ENCODE results near the gene DYNC1H1. TPM values are rescaled to one million over a fixed set of nuclear protein-coding genes. Genes with fewer than 3 reads are reported as not detected.
"Not testable (repeated sequence)": the region's sequence is repeated elsewhere in the genome, so short reads cannot be mapped to it uniquely, and the experiment has no call there.

DYNC1H1 gene
- total and polyA plus RNA-seq, 10 donors, result 65.9 to 446 (median 351) TPM

- H3K36me3 ChIP-seq, result peaks cover 0 to 100% (median 83%) of the 10 kb centered on the region in 6 donors
- WGBS, 5 donors, result 88 to 93% (median 89%) methylated on average over 10 of the region's 10 CpGs
- no peaks in the 10 kb centered on the region for H3K9me3 ChIP-seq
- H3K27me3 ChIP-seq (replicated peaks in 1 of 7), result no peaks in the 10 kb centered on the region
- H3K4me1 ChIP-seq, result peaks cover 0 to 15% (median 7%) of the 10 kb centered on the region in 6 donors
- intact Hi-C loops (cut with DNase I; ENCODE audit: low total_unique reads), result no loop called here
- H3K4me3 ChIP-seq, result no peak overlapping the region
- no peak for DNase-seq
- peak overlapping the region in 3 of 8 donors; percentile 5 to 51 (median 16) for H3K27ac ChIP-seq
- no peak for TF ChIP-seq POLR2A (IDR thresholded peaks at IDR 0.05)
- TF ChIP-seq, protein P1, sequence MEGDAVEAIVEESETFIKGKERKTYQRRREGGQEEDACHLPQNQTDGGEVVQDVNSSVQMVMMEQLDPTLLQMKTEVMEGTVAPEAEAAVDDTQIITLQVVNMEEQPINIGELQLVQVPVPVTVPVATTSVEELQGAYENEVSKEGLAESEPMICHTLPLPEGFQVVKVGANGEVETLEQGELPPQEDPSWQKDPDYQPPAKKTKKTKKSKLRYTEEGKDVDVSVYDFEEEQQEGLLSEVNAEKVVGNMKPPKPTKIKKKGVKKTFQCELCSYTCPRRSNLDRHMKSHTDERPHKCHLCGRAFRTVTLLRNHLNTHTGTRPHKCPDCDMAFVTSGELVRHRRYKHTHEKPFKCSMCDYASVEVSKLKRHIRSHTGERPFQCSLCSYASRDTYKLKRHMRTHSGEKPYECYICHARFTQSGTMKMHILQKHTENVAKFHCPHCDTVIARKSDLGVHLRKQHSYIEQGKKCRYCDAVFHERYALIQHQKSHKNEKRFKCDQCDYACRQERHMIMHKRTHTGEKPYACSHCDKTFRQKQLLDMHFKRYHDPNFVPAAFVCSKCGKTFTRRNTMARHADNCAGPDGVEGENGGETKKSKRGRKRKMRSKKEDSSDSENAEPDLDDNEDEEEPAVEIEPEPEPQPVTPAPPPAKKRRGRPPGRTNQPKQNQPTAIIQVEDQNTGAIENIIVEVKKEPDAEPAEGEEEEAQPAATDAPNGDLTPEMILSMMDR (IDR thresholded peaks at IDR 0.05 in 8 of 11, conservative IDR thresholded peaks at IDR 0.05 in 3 of 11), result no peak
- TF ChIP-seq POLR2AphosphoS5 (IDR thresholded peaks at IDR 0.05), result no peak
Measured at GRCh38 chr14:101980251-101980650, 15.9 kb downstream of the DYNC1H1 start.

GRCh38 chr14:101980700-101981099 is 16.3 kb downstream of the DYNC1H1 start:
- no peak overlapping the region for H3K4me3 ChIP-seq
- TF ChIP-seq POLR2A (IDR thresholded peaks at IDR 0.05) (no peak), POLR2AphosphoS5 (IDR thresholded peaks at IDR 0.05) (no peak)
- TF ChIP-seq, protein P1 (IDR thresholded peaks at IDR 0.05 in 8 of 11, conservative IDR thresholded peaks at IDR 0.05 in 3 of 11), result no peak
- peaks cover 0 to 13% (median 7%) of the 10 kb centered on the region in 6 donors for H3K4me1 ChIP-seq
- H3K9me3 ChIP-seq, result no peaks in the 10 kb centered on the region
- H3K27me3 ChIP-seq (replicated peaks in 1 of 7), result no peaks in the 10 kb centered on the region
- H3K36me3 ChIP-seq, result peaks cover 0 to 100% (median 86%) of the 10 kb centered on the region in 6 donors
- 25 to 50% (median 46%) methylated on average over 2 of the region's 2 CpGs for WGBS, 5 donors
- peak overlapping the region in 4 of 8 donors; percentile 4 to 51 (median 10) for H3K27ac ChIP-seq
- intact Hi-C loops (cut with DNase I; ENCODE audit: low total_unique reads), result no loop called here
- DNase-seq, result no peak

GRCh38 chr14:101982621-101983020 is 18.2 kb downstream of the DYNC1H1 start:
- Histone ChIP-seq H3K9me3 (no peaks in the 10 kb centered on the region), H3K27me3 (replicated peaks in 1 of 7) (no peaks in the 10 kb centered on the region), H3K4me1 (peaks cover 0 to 13% (median 7%) of the 10 kb centered on the region in 6 donors), H3K4me3 (no peak overlapping the region), H3K27ac (no peak overlapping the region), H3K36me3 (peaks cover 0 to 100% (median 89%) of the 10 kb centered on the region in 6 donors)
- WGBS, 5 donors, result 84 to 95% (median 92%) methylated on average over 6 of the region's 6 CpGs
- TF ChIP-seq POLR2AphosphoS5 (IDR thresholded peaks at IDR 0.05) (no peak), POLR2A (IDR thresholded peaks at IDR 0.05) (no peak)
- TF ChIP-seq, protein P1 (IDR thresholded peaks at IDR 0.05 in 8 of 11, conservative IDR thresholded peaks at IDR 0.05 in 3 of 11), result no peak
- intact Hi-C loops (cut with DNase I; ENCODE audit: low total_unique reads), result no loop called here
- no peak for DNase-seq

- H3K4me3 ChIP-seq; DNase-seq; H3K9me3 ChIP-seq; intact Hi-C loops (cut with DNase I; ENCODE audit: low total_unique reads); H3K27ac ChIP-seq; H3K27me3 ChIP-seq (replicated peaks in 1 of 7): not testable (repeated sequence)
- peaks cover 6 to 100% (median 95%) of the 10 kb centered on the region in 6 donors for H3K36me3 ChIP-seq
- peaks cover 0 to 13% (median 7%) of the 10 kb centered on the region in 6 donors for H3K4me1 ChIP-seq
- WGBS, 5 donors, result 95 to 97% (median 96%) methylated on average over 11 to 12 of the region's 12 CpGs
Measured at GRCh38 chr14:101984831-101985230, 20.5 kb downstream of the DYNC1H1 start.

Measured in spleen (tissue), 11 donors.